ENCODE data around the gene DAPK1. TPM values are rescaled to one million over a fixed set of nuclear protein-coding genes. Genes with fewer than 3 reads are reported as not detected.

The DAPK1 gene
- total and polyA plus RNA-seq, 10 of the 15 experiments (the other 5 are each of a cell fraction or from before 2014, with no cell fraction given): 8.2 to 94.7 (median 51.6) TPM

DNA sequence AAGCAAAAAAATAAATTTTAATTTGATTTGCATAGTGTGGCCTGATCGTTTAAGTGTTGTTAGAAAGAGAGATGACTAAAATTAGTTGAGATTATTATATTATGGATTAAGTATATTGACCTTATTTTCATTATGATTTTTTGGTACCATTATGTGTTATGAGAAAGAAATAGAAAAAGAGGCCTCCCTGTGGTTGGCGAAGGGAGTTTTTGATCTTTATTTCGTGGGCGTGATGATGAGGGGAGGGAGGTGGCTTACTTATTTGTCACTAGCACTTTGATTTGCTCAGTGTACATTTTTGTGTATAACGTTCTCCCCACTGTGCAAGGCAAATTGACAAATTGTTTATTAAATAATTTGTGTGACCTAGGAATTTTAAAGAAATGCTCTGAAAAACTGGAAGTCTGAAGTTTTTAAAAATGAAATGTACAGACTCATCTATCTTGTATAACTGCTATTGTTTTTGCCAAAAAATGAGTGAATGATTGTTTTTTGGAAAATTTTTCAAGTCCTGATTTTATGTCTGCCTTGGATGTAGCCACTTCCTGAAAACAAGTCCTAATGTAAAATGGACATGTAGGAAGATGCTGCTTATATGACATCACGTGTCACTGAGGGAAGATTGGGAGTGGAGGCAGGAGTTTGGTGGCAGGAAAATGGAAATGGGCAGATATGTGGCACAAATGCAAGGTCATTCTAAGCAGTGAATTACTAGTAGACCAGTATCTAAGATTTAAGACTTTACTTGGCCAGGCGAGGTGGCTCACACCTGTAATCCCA, 3.0 kb downstream of the DAPK1 start (continued):
- TF ChIP-seq, protein P1, sequence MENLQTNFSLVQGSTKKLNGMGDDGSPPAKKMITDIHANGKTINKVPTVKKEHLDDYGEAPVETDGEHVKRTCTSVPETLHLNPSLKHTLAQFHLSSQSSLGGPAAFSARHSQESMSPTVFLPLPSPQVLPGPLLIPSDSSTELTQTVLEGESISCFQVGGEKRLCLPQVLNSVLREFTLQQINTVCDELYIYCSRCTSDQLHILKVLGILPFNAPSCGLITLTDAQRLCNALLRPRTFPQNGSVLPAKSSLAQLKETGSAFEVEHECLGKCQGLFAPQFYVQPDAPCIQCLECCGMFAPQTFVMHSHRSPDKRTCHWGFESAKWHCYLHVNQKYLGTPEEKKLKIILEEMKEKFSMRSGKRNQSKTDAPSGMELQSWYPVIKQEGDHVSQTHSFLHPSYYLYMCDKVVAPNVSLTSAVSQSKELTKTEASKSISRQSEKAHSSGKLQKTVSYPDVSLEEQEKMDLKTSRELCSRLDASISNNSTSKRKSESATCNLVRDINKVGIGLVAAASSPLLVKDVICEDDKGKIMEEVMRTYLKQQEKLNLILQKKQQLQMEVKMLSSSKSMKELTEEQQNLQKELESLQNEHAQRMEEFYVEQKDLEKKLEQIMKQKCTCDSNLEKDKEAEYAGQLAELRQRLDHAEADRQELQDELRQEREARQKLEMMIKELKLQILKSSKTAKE (IDR thresholded peaks at IDR 0.05; ENCODE audit: low read depth, poor library complexity, severe bottlenecking): no peak
- TF ChIP-seq TARDBP (IDR thresholded peaks at IDR 0.05; ENCODE audit: borderline replicate concordance) (no peak), JUNB (IDR thresholded peaks at IDR 0.05) (peak; percentile 74), DPF2 (IDR thresholded peaks at IDR 0.05) (no peak), NBN (IDR thresholded peaks at IDR 0.05) (no peak), USF1 (IDR thresholded peaks at IDR 0.05; ENCODE audit: borderline replicate concordance, extremely low read length, insufficient read depth, low read depth, low read length) (no peak), TBL1XR1 (IDR thresholded peaks at IDR 0.05; ENCODE audit: low read depth, low read length) (no peak), EZH2 (IDR thresholded peaks at IDR 0.05; ENCODE audit: borderline replicate concordance, control insufficient read depth, low read depth, low read length) (no peak), HDAC6 (IDR thresholded peaks at IDR 0.05; ENCODE audit: unreplicated experiment) (no peak), JUND (IDR thresholded peaks at IDR 0.05; ENCODE audit: low read depth, low read length) (no peak), SMAD1 (IDR thresholded peaks at IDR 0.05; ENCODE audit: low read depth, partially characterized antibody) (no peak), FOXM1 (IDR thresholded peaks at IDR 0.05; ENCODE audit: low read depth, low read length) (peak; percentile 57; the same call in 1 of the 2 replicates), HSF1 (IDR thresholded peaks at IDR 0.05; ENCODE audit: low read depth, low read length) (no peak), E2F8 (IDR thresholded peaks at IDR 0.05; ENCODE audit: low read depth, partially characterized antibody) (no peak), PAX8 (IDR thresholded peaks at IDR 0.05) (no peak), CHD2 (IDR thresholded peaks at IDR 0.05; ENCODE audit: borderline replicate concordance, low read depth, low read length) (no peak)
- TF ChIP-seq, protein P2, sequence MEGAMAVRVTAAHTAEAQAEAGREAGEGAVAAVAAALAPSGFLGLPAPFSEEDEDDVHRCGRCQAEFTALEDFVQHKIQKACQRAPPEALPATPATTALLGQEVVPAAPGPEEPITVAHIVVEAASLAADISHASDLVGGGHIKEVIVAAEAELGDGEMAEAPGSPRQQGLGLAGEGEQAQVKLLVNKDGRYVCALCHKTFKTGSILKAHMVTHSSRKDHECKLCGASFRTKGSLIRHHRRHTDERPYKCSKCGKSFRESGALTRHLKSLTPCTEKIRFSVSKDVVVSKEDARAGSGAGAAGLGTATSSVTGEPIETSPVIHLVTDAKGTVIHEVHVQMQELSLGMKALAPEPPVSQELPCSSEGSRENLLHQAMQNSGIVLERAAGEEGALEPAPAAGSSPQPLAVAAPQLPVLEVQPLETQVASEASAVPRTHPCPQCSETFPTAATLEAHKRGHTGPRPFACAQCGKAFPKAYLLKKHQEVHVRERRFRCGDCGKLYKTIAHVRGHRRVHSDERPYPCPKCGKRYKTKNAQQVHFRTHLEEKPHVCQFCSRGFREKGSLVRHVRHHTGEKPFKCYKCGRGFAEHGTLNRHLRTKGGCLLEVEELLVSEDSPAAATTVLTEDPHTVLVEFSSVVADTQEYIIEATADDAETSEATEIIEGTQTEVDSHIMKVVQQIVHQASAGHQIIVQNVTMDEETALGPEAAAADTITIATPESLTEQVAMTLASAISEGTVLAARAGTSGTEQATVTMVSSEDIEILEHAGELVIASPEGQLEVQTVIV (IDR thresholded peaks at IDR 0.05; ENCODE audit: borderline replicate concordance, partially characterized antibody): no peak
- TF ChIP-seq, protein P3, sequence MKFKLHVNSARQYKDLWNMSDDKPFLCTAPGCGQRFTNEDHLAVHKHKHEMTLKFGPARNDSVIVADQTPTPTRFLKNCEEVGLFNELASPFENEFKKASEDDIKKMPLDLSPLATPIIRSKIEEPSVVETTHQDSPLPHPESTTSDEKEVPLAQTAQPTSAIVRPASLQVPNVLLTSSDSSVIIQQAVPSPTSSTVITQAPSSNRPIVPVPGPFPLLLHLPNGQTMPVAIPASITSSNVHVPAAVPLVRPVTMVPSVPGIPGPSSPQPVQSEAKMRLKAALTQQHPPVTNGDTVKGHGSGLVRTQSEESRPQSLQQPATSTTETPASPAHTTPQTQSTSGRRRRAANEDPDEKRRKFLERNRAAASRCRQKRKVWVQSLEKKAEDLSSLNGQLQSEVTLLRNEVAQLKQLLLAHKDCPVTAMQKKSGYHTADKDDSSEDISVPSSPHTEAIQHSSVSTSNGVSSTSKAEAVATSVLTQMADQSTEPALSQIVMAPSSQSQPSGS (IDR thresholded peaks at IDR 0.05; ENCODE audit: low read length): peak; percentile 35; the same call in 1 of the 2 replicates
